ENCODE results near the gene COG1.

The COG1 gene

DNA sequence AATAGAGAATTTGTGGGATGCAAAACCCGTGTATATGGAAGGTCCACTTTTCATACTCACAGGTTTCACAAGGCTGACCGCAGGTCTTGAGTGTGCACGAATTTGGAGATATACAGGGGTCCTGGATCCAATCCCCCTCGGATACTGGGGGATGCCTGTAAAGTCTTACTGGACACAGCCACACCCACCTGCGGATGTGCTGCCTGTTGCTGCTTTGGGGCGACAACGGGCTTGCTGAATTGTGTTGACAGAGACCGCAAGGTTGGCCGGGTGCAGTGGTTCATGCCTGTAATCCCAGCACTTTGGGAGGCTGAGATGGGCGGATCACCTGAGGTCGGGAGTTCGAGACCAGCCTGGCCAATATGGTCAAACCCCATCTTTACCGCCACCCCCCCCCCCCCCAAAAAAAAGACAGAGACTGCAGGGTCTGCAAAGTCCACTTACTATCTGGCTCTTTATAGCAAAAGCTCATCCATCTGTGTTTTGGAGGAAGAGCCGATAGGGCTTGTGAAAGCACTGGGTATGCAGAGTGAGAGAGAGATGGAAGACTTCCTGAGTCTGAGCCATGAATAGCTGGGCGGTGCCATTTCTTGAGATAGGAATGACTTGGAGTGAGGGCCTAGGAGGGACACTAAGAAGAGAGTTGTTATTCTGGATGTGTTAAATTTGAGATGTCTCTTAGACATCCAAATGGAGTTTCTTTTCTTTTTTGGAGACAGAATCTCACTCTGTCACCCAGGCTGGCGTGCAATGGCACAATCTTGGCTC, 6.4 kb upstream of the COG1 start:
- in situ Hi-C loops (cut with MboI; ENCODE audit: low sequenced_read_pairs, unreplicated experiment): loop anchor here (10.0 to 25.0 kb wide), 2 partner anchors 462 to 624 kb away; no protein-coding TSS in a partner anchor
- no peak for DNase-seq (ENCODE audit: low spot score)
- TF ChIP-seq, protein P1, sequence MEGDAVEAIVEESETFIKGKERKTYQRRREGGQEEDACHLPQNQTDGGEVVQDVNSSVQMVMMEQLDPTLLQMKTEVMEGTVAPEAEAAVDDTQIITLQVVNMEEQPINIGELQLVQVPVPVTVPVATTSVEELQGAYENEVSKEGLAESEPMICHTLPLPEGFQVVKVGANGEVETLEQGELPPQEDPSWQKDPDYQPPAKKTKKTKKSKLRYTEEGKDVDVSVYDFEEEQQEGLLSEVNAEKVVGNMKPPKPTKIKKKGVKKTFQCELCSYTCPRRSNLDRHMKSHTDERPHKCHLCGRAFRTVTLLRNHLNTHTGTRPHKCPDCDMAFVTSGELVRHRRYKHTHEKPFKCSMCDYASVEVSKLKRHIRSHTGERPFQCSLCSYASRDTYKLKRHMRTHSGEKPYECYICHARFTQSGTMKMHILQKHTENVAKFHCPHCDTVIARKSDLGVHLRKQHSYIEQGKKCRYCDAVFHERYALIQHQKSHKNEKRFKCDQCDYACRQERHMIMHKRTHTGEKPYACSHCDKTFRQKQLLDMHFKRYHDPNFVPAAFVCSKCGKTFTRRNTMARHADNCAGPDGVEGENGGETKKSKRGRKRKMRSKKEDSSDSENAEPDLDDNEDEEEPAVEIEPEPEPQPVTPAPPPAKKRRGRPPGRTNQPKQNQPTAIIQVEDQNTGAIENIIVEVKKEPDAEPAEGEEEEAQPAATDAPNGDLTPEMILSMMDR (IDR thresholded peaks at IDR 0.05; ENCODE audit: borderline replicate concordance, control extremely low read depth, extremely low read depth, insufficient read depth, missing control alignments): no peak

DNA sequence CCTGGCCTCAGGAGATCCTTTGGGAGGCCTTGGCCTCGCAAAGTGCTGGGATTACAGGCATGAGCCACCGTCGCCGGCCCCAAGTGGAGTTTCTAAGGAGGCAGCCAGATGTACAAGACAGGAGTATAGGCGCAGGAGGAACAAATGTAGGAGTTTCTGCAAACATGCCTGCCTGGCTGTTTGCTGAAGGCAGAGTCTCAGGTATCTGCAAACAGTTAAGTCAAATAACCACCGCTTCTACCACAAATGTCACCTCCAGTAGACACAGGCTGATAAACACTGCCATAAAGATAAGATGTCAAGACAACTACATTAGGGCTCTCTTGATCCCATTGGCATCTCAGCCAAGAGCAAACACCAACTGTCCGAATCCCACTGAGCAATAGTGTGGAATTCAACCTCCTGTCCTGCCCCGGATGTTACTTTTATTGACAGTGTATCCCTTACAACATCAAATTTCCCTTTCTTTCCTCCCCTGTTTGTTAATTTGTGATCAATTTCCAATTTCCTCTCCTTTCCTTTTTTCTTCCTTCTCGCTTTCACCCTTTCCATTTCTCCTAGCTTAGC, 5.6 kb upstream of the COG1 start:
- TF ChIP-seq, protein P1 (IDR thresholded peaks at IDR 0.05; ENCODE audit: borderline replicate concordance, control extremely low read depth, extremely low read depth, insufficient read depth, missing control alignments): no peak
- no peak for DNase-seq (ENCODE audit: low spot score)
- in situ Hi-C loops (cut with MboI; ENCODE audit: low sequenced_read_pairs, unreplicated experiment): loop anchor here (10.0 to 25.0 kb wide), 2 partner anchors 462 to 625 kb away; no protein-coding TSS in a partner anchor

GRCh38 chr17:73188011-73188410, 4.8 kb upstream of the COG1 start:
- TF ChIP-seq, protein P1 (IDR thresholded peaks at IDR 0.05; ENCODE audit: borderline replicate concordance, control extremely low read depth, extremely low read depth, insufficient read depth, missing control alignments): no peak
- no peak for DNase-seq (ENCODE audit: low spot score)
- in situ Hi-C loops (cut with MboI; ENCODE audit: low sequenced_read_pairs, unreplicated experiment): loop anchor here (10.0 to 25.0 kb wide), 2 partner anchors 463 to 626 kb away; no protein-coding TSS in a partner anchor

GRCh38 chr17:73189417-73190099, 3.3 kb upstream of the COG1 start:
- peak; percentile 45 for DNase-seq (ENCODE audit: low spot score)
- TF ChIP-seq, protein P1 (IDR thresholded peaks at IDR 0.05; ENCODE audit: borderline replicate concordance, control extremely low read depth, extremely low read depth, insufficient read depth, missing control alignments): peak; percentile 37
- in situ Hi-C loops (cut with MboI; ENCODE audit: low sequenced_read_pairs, unreplicated experiment): loop anchor here (10.0 to 25.0 kb wide), 2 partner anchors 465 to 627 kb away; no protein-coding TSS in a partner anchor

- in situ Hi-C loops (cut with MboI; ENCODE audit: low sequenced_read_pairs, unreplicated experiment): loop anchor here (25.0 kb wide), 1 partner anchor 629 kb away; no protein-coding TSS in a partner anchor
- peak; percentile 80 for DNase-seq (ENCODE audit: low spot score)
- TF ChIP-seq, protein P1 (IDR thresholded peaks at IDR 0.05; ENCODE audit: borderline replicate concordance, control extremely low read depth, extremely low read depth, insufficient read depth, missing control alignments): peak; percentile 82
Measured at GRCh38 chr17:73191443-73192205, 1.2 kb upstream of the COG1 start.
